Spinal cord (tissue), 10 donors: Measurements from ENCODE around the gene YPEL4. TPM values are rescaled to one million over a fixed set of nuclear protein-coding genes. Genes with fewer than 3 reads are reported as not detected.
A peak's percentile ranks its signal among the peaks of the same experiment; 100 is the strongest.

Experiments used
- DNase-seq, 6 donors: peaks; one replicate each; pipeline versions ENCODE4 v3.0.0 to v3.0.0-alpha.2; 2013 to 2015; ENCODE audit warnings: low spot score in 6 of 6, low read depth in 4 of 6
- H3K27ac ChIP-seq: one replicate; pipeline ENCODE4 v1.5.1; 2013; ENCODE audit warnings: low read depth, low read length, control low read depth
- H3K27me3 ChIP-seq: one replicate; pipeline ENCODE4 v1.6.1; 2013; ENCODE audit warnings: low read length; ENCODE audit not compliant: control insufficient read depth, insufficient read depth
- H3K36me3 ChIP-seq: one replicate; pipeline ENCODE4 v1.6.1; 2013; ENCODE audit warnings: low read length; ENCODE audit not compliant: control insufficient read depth, insufficient read depth
- H3K4me1 ChIP-seq: one replicate; pipeline ENCODE4 v1.6.1; 2013; ENCODE audit warnings: low read length; ENCODE audit not compliant: control insufficient read depth, insufficient read depth
- H3K4me3 ChIP-seq: one replicate; pipeline ENCODE4 v1.5.1; 2013; ENCODE audit warnings: low read depth, low read length, control low read depth
- H3K9me3 ChIP-seq: one replicate; pipeline ENCODE4 v1.6.1; 2013; ENCODE audit warnings: low read length; ENCODE audit not compliant: control insufficient read depth, insufficient read depth
- WGBS: methylation state at CpG from one replicate; pipeline ENCODE4 v1.1.5; 2013; ENCODE audit warnings: missing lambda C conversion rate; ENCODE audit not compliant: insufficient coverage; 5-methylcytosine and 5-hydroxymethylcytosine counted together
- polyA plus RNA-seq, 2 donors: library from polyadenylated mRNA; unstranded; fragments of 120-200 nt; gene quantifications; one replicate each; pipeline ENCODE4 v1.2.1, GENCODE V29; 2013; ENCODE audit not compliant: insufficient read length in 2 of 2
- total RNA-seq, 2 donors: library from RNA; depleted of rRNA in 1 of 2; stranded (reverse); fragments of 120-200 nt in 1 of 2; fragments of >200 nt in 1 of 2; gene quantifications; one replicate each; pipeline versions ENCODE4 v1.2.3 to v1.2.4, GENCODE V29; 2013 to 2014
- donor health status: healthy.

The YPEL4 gene
- total and polyA plus RNA-seq, 4 donors: 2.6 to 7.6 (median 5.4) TPM

- Histone ChIP-seq H3K4me3 (peak overlapping the region; percentile 80), H3K4me1 (peaks cover 35% of the 10 kb centered on the region), H3K36me3 (no peaks in the 10 kb centered on the region), H3K9me3 (no peaks in the 10 kb centered on the region), H3K27ac (peak overlapping the region; percentile 89), H3K27me3 (no peaks in the 10 kb centered on the region)
- 10% methylated on average over 16 of the region's 18 CpGs for WGBS
- no peak for DNase-seq
Measured at GRCh38 chr11:57637626-57638004, 12.1 kb downstream of the YPEL4 start.

GRCh38 chr11:57635246-57635645 lies 14.5 kb downstream of the YPEL4 start:
- no peaks in the 10 kb centered on the region for H3K9me3 ChIP-seq
- WGBS: 96% methylated on average over 4 of the region's 8 CpGs

GRCh38 chr11:57634311-57634710 lies 15.4 kb downstream of the YPEL4 start:
- no peaks in the 10 kb centered on the region for H3K9me3 ChIP-seq
- H3K27ac ChIP-seq: no peak overlapping the region
- H3K27me3 ChIP-seq: no peaks in the 10 kb centered on the region
- no peaks in the 10 kb centered on the region for H3K36me3 ChIP-seq
- peaks cover 14% of the 10 kb centered on the region for H3K4me1 ChIP-seq
- no peak for DNase-seq
- no peak overlapping the region for H3K4me3 ChIP-seq

More at GRCh38 chr11:57635246-57635645, 14.5 kb downstream of the YPEL4 start:
- no peak overlapping the region for H3K4me3 ChIP-seq
- no peaks in the 10 kb centered on the region for H3K36me3 ChIP-seq
- no peaks in the 10 kb centered on the region for H3K27me3 ChIP-seq
- no peak overlapping the region for H3K27ac ChIP-seq
- no peak for DNase-seq
- peaks cover 23% of the 10 kb centered on the region for H3K4me1 ChIP-seq

- no peaks in the 10 kb centered on the region for H3K27me3 ChIP-seq
- no peak overlapping the region for H3K27ac ChIP-seq
- DNase-seq: no peak
- H3K9me3 ChIP-seq: no peaks in the 10 kb centered on the region
- WGBS: 92% methylated on average over 2 of the region's 6 CpGs
- H3K4me3 ChIP-seq: no peak overlapping the region
- H3K36me3 ChIP-seq: no peaks in the 10 kb centered on the region
- H3K4me1 ChIP-seq: peaks cover 9% of the 10 kb centered on the region
Measured at GRCh38 chr11:57633394-57634070, 16.2 kb downstream of the YPEL4 start.

GRCh38 chr11:57632116-57632515 lies 17.6 kb downstream of the YPEL4 start:
- Histone ChIP-seq H3K4me1 (no peaks in the 10 kb centered on the region), H3K4me3 (no peak overlapping the region), H3K9me3 (no peaks in the 10 kb centered on the region), H3K27me3 (no peaks in the 10 kb centered on the region), H3K36me3 (no peaks in the 10 kb centered on the region), H3K27ac (no peak overlapping the region)
- DNase-seq: no peak
- no CpG with 5 or more reads among the region's 5 CpGs for WGBS

GRCh38 chr11:57630171-57630570 lies 19.5 kb downstream of the YPEL4 start:
- Histone ChIP-seq H3K27me3 (no peaks in the 10 kb centered on the region), H3K27ac (no peak overlapping the region), H3K9me3 (no peaks in the 10 kb centered on the region), H3K36me3 (no peaks in the 10 kb centered on the region), H3K4me3 (no peak overlapping the region), H3K4me1 (no peaks in the 10 kb centered on the region)
- WGBS: 58% methylated on average over 2 of the region's 2 CpGs
- DNase-seq: no peak

GRCh38 chr11:57626895-57627294 lies 22.8 kb downstream of the YPEL4 start:
- 100% methylated on average over 1 of the region's 1 CpG for WGBS
- no peaks in the 10 kb centered on the region for H3K4me1 ChIP-seq
- no peaks in the 10 kb centered on the region for H3K9me3 ChIP-seq
- H3K36me3 ChIP-seq: no peaks in the 10 kb centered on the region
- no peak overlapping the region for H3K4me3 ChIP-seq
- no peaks in the 10 kb centered on the region for H3K27me3 ChIP-seq
- DNase-seq: no peak
- no peak overlapping the region for H3K27ac ChIP-seq

GRCh38 chr11:57624864-57625263 lies 24.8 kb downstream of the YPEL4 start:
- H3K27me3 ChIP-seq: no peaks in the 10 kb centered on the region
- no peaks in the 10 kb centered on the region for H3K9me3 ChIP-seq
- H3K4me3 ChIP-seq: no peak overlapping the region
- 84% methylated on average over 2 of the region's 2 CpGs for WGBS
- H3K27ac ChIP-seq: no peak overlapping the region
- no peaks in the 10 kb centered on the region for H3K36me3 ChIP-seq
- H3K4me1 ChIP-seq: no peaks in the 10 kb centered on the region
- DNase-seq: no peak

- 31% methylated on average over 3 of the region's 3 CpGs for WGBS
- Histone ChIP-seq H3K27ac (no peak overlapping the region), H3K27me3 (no peaks in the 10 kb centered on the region), H3K36me3 (no peaks in the 10 kb centered on the region), H3K9me3 (no peaks in the 10 kb centered on the region), H3K4me3 (no peak overlapping the region), H3K4me1 (no peaks in the 10 kb centered on the region)
- DNase-seq: no peak
Measured at GRCh38 chr11:57622263-57622662, 27.4 kb downstream of the YPEL4 start.

- Histone ChIP-seq H3K36me3 (no peaks in the 10 kb centered on the region), H3K27ac (no peak overlapping the region), H3K4me3 (no peak overlapping the region), H3K4me1 (no peaks in the 10 kb centered on the region), H3K9me3 (no peaks in the 10 kb centered on the region), H3K27me3 (no peaks in the 10 kb centered on the region)
- no peak for DNase-seq
Measured at GRCh38 chr11:57620467-57620866, 29.2 kb downstream of the YPEL4 start.
